ENCODE results near the gene AGAP1.

- TF ChIP-seq CTCF (conservative IDR thresholded peaks at IDR 0.05; ENCODE audit: low read length), result no peak
- no peak for TF ChIP-seq EZH2phosphoT487 (IDR thresholded peaks at IDR 0.05; ENCODE audit: borderline replicate concordance, low read depth, low read length)
Observed at GRCh38 chr2:236086971-236087465, 593.2 kb downstream of the AGAP1 start.

Measured in OCI-LY7 (cell line).